Measurements from ENCODE around the gene FOXO1. TPM values are rescaled to one million over a fixed set of nuclear protein-coding genes. Genes with fewer than 3 reads are reported as not detected.
"Not testable (repeated sequence)": the region's sequence is repeated elsewhere in the genome, so short reads cannot be mapped to it uniquely, and the experiment has no call there.

FOXO1 gene
- total RNA-seq, 6 experiments from 2014 or later: 12.3 to 27.7 (median 14.6) TPM

DNA sequence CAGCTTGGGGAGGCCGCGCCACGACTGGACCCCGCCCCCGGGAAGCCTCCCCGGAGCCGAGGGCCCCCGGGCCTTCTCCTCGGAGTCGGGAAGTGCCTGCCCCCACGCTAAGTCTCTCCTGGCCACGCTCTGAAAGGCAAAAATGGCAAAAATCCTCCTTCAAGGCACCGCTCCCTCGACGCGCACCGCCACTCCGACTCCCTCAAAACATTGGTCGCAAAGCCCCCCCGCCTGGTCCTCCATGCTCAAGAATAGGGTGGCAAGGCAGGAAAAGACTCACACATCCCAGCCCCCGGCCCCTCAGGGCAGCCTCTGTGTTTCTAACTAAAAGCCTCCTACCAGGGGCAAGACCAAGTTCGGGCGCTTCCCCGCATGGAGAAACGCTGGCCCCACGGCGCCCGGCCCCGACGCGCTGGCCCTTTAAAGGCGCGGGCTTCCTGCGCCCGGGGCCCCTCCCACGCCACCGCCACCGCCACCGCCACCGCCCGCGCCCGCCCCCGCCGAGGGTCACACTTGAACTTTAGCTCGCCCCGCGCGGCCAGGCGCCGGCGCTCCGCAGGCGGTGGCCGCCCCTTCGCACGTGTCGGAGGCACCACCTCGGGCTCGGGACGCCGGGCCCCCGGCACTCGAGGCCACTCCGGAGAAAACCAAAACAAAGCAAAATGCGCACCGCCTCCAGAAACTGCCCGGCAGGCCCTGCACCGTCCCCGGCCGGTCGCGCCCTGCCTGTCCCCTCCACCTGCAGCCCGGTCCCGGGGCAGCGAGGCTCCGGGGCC lies 1.9 kb downstream of the FOXO1 start:
- Histone ChIP-seq H3K9me3 (no peaks in the 10 kb centered on the region), H3K27me3 (no peaks in the 10 kb centered on the region), H3K4me1 (peaks cover 0 to 35% (median 9%) of the 10 kb centered on the region in 4 donors), H3K4me3 (peak overlapping the region; percentile 85 to 96 (median 92)), H3K36me3 (no peaks in the 10 kb centered on the region), H3K27ac (peak overlapping the region; percentile 97 to 99 (median 99))
- ATAC-seq (peak; percentile 70 to 79 (median 74)), DNase-seq (peak; percentile 91 to 93 (median 92))
- intact Hi-C loops (cut with DNase I): loop anchor here (10.0 kb wide), 2 partner anchors 110 to 180 kb away; no protein-coding TSS in a partner anchor
- 0% methylated on average over 28 of the region's 77 CpGs for WGBS (ENCODE audit: insufficient coverage, low coverage, low lambda C conversion rate, missing lambda C conversion rate)
- TF ChIP-seq, protein P1, sequence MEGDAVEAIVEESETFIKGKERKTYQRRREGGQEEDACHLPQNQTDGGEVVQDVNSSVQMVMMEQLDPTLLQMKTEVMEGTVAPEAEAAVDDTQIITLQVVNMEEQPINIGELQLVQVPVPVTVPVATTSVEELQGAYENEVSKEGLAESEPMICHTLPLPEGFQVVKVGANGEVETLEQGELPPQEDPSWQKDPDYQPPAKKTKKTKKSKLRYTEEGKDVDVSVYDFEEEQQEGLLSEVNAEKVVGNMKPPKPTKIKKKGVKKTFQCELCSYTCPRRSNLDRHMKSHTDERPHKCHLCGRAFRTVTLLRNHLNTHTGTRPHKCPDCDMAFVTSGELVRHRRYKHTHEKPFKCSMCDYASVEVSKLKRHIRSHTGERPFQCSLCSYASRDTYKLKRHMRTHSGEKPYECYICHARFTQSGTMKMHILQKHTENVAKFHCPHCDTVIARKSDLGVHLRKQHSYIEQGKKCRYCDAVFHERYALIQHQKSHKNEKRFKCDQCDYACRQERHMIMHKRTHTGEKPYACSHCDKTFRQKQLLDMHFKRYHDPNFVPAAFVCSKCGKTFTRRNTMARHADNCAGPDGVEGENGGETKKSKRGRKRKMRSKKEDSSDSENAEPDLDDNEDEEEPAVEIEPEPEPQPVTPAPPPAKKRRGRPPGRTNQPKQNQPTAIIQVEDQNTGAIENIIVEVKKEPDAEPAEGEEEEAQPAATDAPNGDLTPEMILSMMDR (IDR thresholded peaks at IDR 0.05): no peak
- TF ChIP-seq POLR2A (IDR thresholded peaks at IDR 0.05): peak; percentile 67

DNA sequence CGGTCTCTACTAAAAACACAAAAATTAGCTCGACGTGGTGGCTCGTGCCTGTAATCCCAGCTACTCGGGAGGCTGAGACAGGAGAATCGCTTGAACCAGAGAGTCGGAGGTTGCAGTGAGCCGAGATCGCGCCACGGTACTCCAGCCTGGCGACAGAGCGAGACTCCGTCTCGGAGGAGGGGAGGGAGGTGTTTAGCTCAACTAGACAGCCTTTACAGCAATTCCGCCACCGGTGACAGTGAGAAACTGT lies 2.4 kb downstream of the FOXO1 start:
- Histone ChIP-seq H3K4me3 (peak overlapping the region; percentile 85 to 96 (median 92)), H3K27ac (peak overlapping the region; percentile 97 to 99 (median 99)), H3K4me1 (peaks cover 0 to 38% (median 9%) of the 10 kb centered on the region in 4 donors)
- H3K9me3 ChIP-seq, H3K27me3 ChIP-seq, H3K36me3 ChIP-seq: not testable (repeated sequence)
- 0% methylated on average over 10 of the region's 17 CpGs for WGBS (ENCODE audit: insufficient coverage, low coverage, low lambda C conversion rate, missing lambda C conversion rate)
- ATAC-seq (peak; percentile 27 to 50 (median 44)), DNase-seq (peak in 1 of 3 donors; percentile 70)
- intact Hi-C loops (cut with DNase I): loop anchor here (10.0 kb wide), 2 partner anchors 109 to 179 kb away; no protein-coding TSS in a partner anchor

DNA sequence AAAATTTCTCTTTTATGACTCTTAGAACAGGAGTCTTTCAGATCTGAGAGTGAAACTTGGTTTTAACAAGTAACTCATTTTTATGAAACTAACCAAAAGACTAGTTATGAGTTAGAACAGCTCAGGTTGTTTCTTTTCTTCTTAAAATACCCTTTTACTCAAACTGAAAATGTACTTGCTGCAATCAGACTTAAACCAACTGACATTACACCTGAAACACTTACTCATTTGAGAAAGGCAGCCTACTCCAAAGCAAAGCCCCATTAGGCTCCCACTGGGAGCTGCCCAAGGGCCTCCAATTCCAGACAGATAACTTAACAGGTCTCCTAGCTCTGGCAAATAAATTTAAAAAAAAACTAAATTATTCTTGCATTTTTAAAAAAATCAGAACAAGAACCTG lies 3.6 kb downstream of the FOXO1 start:
- Histone ChIP-seq H3K4me3 (peak overlapping the region in 2 of 3 donors; percentile 92 to 96), H3K27me3 (no peaks in the 10 kb centered on the region), H3K27ac (peak overlapping the region; percentile 8 to 99 (median 99)), H3K36me3 (no peaks in the 10 kb centered on the region), H3K9me3 (no peaks in the 10 kb centered on the region), H3K4me1 (peaks cover 0 to 48% (median 12%) of the 10 kb centered on the region in 4 donors)
- ATAC-seq (no peak), DNase-seq (no peak)
- no peak for TF ChIP-seq POLR2A (IDR thresholded peaks at IDR 0.05)
- TF ChIP-seq, protein P1 (IDR thresholded peaks at IDR 0.05): no peak
- intact Hi-C loops (cut with DNase I): loop anchor here (10.0 kb wide), 2 partner anchors 108 to 178 kb away; no protein-coding TSS in a partner anchor

DNA sequence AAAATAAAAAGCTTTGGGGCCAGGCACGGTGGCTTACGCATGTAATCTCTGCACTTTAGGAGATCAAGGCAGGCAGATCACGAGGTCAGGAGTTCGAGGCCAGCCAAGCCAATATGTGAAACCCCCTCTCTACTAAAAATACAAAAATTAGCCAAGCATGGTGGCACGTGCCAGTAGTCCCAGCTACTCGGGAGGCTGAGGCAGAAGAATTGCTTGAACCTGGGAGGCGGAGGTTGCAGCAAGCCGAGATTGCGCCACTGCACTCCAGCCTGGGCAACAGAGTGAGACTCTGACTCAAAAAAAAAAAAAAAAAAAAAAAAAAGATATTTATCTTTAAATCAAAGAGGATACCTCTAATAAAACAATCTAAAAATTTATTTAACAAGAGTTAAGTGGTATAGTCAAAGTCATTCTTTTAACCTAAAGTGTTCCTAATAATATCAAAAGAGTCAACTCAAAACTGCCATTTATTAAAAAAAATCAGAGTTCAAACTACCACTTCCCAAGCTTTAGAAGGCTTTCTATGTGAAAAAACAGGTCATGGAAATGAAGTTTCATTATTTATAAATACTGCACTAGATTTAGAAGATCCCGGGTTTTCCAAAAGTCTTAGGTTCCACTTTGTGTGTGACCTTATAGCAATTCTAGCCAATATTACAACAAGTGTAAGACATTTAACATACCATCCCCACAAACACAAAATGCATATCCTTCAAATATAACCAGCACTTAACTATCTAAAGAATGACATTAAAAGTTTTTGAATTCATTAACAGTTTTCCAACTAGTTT lies 4.4 kb downstream of the FOXO1 start:
- DNase-seq (no peak), ATAC-seq (no peak)
- 58% methylated on average over 10 of the region's 10 CpGs for WGBS (ENCODE audit: insufficient coverage, low coverage, low lambda C conversion rate, missing lambda C conversion rate)
- Histone ChIP-seq H3K4me3 (no peak overlapping the region), H3K27me3 (no peaks in the 10 kb centered on the region), H3K9me3 (no peaks in the 10 kb centered on the region), H3K4me1 (peaks cover 0 to 47% (median 14%) of the 10 kb centered on the region in 4 donors), H3K27ac (peak overlapping the region; percentile 8 to 99 (median 99)), H3K36me3 (no peaks in the 10 kb centered on the region)
- intact Hi-C loops (cut with DNase I): loop anchor here (10.0 kb wide), 2 partner anchors 107 to 177 kb away; no protein-coding TSS in a partner anchor
- TF ChIP-seq, protein P1 (IDR thresholded peaks at IDR 0.05): no peak
- TF ChIP-seq POLR2A (IDR thresholded peaks at IDR 0.05): no peak

DNA sequence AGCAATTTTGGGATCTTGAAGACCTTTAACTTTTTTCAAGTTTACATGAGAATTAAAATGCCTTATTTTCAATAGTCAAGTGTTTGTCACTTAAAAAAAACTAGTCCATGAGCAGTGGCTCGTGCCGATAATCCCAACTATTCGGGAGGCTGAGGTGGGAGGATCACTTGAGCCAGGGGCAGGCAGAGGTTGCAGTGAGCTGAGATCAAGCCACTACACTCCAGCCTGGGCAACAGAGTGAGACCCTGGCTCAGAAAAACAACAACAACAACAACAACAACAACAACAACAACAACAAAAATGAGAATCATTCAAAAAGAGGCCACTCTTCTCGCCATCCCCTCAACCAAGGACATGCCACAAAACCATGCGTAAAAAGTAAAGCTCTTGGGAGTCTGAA lies 5.7 kb downstream of the FOXO1 start:
- intact Hi-C loops (cut with DNase I): loop anchor here (10.0 kb wide), 2 partner anchors 106 to 176 kb away; no protein-coding TSS in a partner anchor
- ATAC-seq: no peak
- no peak overlapping the region for H3K4me3 ChIP-seq
- no peak for TF ChIP-seq POLR2A (IDR thresholded peaks at IDR 0.05)
- TF ChIP-seq, protein P1 (IDR thresholded peaks at IDR 0.05): no peak
- no peaks in the 10 kb centered on the region for H3K27me3 ChIP-seq
- H3K4me1 ChIP-seq: peaks cover 0 to 57% (median 17%) of the 10 kb centered on the region in 4 donors
- no peaks in the 10 kb centered on the region for H3K9me3 ChIP-seq
- H3K36me3 ChIP-seq: no peaks in the 10 kb centered on the region
- 94% methylated on average over 5 of the region's 5 CpGs for whole genome bisulfite sequencing (ENCODE audit: insufficient coverage, low coverage, low lambda C conversion rate, missing lambda C conversion rate)
- DNase-seq: no peak
- no peak overlapping the region for H3K27ac ChIP-seq
